Activated CD4-positive, alpha-beta memory T cell treated with anti-CD3 and anti-CD28 coated beads for 36 hours (primary cell): Measurements from ENCODE around the gene SBF1. TPM values are rescaled to one million over a fixed set of nuclear protein-coding genes. Genes with fewer than 3 reads are reported as not detected.

Experiments used
- CTCF ChIA-PET: fragments of 350-600 bp; sonication (Branson Sonifier 250); formaldehyde crosslinking; loops from one replicate; lab custom pipeline; 2021; ENCODE audit warnings: antibody characterized with exemption, inconsistent platforms; lab: Charles Lee
- POLR2A ChIA-PET: fragments of 350-600 bp; sonication (Branson Sonifier 250); formaldehyde crosslinking; loops from one replicate; lab custom pipeline; 2021; ENCODE audit warnings: antibody characterized with exemption; lab: Charles Lee
- DNase-seq: peaks from one replicate; pipeline ENCODE4 v3.0.0-alpha.2; 2020
- H3K27ac Mint-ChIP-seq: one replicate; pipeline ENCODE4 v1.8.0; 2021; ENCODE audit warnings: mixed read lengths
- H3K27me3 Mint-ChIP-seq: one replicate; pipeline ENCODE4 v1.8.0; 2021; ENCODE audit warnings: mixed read lengths
- H3K36me3 Mint-ChIP-seq: one replicate; pipeline ENCODE4 v1.8.0; 2021; ENCODE audit warnings: mixed read lengths
- H3K4me1 Mint-ChIP-seq: one replicate; pipeline ENCODE4 v1.8.0; 2021; ENCODE audit warnings: low read depth, mixed read lengths
- H3K4me3 Mint-ChIP-seq: one replicate; pipeline ENCODE4 v1.8.0; 2021; ENCODE audit warnings: mild to moderate bottlenecking, mixed read lengths
- H3K9me3 Mint-ChIP-seq: one replicate; pipeline ENCODE4 v1.8.0; 2021; ENCODE audit warnings: mixed read lengths
- intact Hi-C: fragments of 100-400 bp; cut with micrococcal nuclease; formaldehyde crosslinking; loops from one replicate; pipeline ENCODE4 v1.15.1; 2023
- total RNA-seq, 2 experiments: library from RNA; stranded (reverse); gene quantifications; one replicate each; pipeline ENCODE4 v1.2.3, GENCODE V29; 2021

Gene SBF1
- total RNA-seq, 2 experiments from 2014 or later, result 110 to 112 TPM

DNA sequence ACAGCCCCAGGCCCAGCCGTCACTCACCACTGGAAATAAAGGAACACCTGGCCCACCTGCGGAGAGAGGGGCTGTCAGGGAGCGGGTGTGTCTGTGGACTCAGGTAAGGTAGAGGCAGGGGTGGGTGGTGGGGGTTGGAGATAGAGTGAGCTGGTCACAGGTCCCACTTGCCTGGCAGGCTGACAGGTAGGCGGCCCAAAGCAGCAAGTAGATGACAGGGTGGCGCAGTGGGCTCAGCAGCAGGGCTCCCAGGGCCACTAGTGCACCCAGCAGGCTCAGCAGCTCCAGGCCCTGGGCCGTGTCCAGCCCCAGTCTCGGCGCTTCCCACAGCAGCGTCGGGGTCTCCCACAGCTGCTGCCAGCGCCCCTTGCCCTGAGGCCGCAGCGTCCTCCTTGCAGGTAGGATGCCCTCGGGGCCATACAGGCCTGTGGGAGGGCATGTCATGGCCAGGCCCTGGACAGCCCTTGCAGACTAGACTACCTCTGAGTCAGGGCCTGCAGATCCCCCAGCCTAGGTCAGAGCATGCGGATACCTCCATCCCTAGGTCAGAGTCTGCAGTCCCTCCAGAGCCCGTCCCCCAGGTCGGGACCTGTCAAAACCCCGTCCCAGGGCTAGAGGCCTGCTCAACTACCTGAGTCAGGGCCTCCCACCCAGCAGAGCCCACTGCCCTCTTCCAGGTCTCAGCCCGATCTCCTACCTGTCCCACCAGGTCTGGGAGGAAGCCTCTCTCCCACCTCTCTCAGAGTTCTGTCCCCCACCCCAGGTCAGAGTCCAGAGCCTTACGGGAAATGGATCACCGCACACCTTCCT, 32.0 kb upstream of the SBF1 start:
- intact Hi-C loops, result loop anchor here (1.0 to 2.0 kb wide), 2 partner anchors 32 to 113 kb away; partner anchors contain the start of gene SBF1
- H3K4me1 Mint-ChIP-seq, result peaks cover 10% of the 10 kb centered on the region
- H3K36me3 Mint-ChIP-seq, result peaks cover 12% of the 10 kb centered on the region
- H3K27me3 Mint-ChIP-seq, result no peaks in the 10 kb centered on the region
- no peak for DNase-seq
- H3K27ac Mint-ChIP-seq, result peak overlapping the region; percentile 87
- no peaks in the 10 kb centered on the region for H3K9me3 Mint-ChIP-seq
- H3K4me3 Mint-ChIP-seq, result peak overlapping the region; percentile 97
- ChIA-PET CTCF (interaction anchor here (3.9 to 4.4 kb wide), 2 partner anchors 8 to 18 kb away, joined by 24 to 94 read pairs; partner anchors contain the start of gene SCO2), POLR2A (interaction anchor here (2.6 to 5.8 kb wide), 2 partner anchors 11 to 19 kb away, joined by 6 to 101 read pairs; partner anchors contain the start of gene SCO2)

DNA sequence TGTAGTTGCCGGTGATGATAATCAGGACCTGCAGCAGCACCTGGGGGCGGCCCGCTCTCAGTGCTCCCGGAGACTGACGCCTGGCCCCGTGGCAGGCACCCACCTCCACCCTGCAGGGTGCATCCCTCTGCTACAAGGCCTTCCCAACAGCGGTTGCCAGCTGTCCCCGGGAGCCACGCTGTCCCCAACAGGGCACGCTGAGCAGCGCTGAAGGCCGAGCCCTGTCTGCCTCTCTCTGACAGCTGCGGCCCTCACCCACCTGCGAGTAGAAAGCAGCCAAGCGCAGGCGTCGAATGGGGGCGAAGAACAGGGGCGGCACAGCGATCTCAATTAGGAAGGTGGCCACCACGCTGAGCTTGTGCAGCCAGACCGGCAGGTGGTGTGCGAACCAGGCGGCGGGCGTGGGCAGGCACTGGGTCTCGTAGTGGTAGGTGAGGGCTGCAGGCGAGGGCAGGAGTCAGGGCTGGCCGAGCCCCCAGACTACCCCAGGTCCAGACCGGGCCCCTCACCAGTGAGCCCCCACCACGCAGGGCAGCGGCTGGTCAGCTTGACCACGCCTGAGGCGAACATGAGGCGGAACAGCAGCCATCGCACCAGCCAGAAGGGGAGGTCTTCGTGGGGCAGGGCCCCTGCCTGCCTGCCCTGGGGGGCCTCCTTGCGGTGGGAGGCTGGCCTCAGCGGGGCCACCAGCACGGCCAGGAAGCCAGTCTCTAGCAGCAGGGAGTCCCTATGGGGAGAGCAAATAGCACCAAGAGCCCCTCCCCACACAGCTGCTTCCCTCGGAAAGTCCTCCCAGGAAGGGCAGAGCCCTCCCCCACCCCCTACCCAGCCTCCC, 31.2 kb upstream of the SBF1 start:
- Mint-ChIP-seq H3K36me3 (peaks cover 12% of the 10 kb centered on the region), H3K27ac (no peak overlapping the region), H3K4me3 (peak overlapping the region; percentile 97), H3K9me3 (no peaks in the 10 kb centered on the region), H3K27me3 (no peaks in the 10 kb centered on the region), H3K4me1 (peaks cover 10% of the 10 kb centered on the region)
- DNase-seq, result no peak
- intact Hi-C loops, result loop anchor here (2.0 kb wide), 1 partner anchor 31 kb away; the partner anchor contains the start of gene SBF1
- CTCF ChIA-PET, result interaction anchor here (1.1 to 3.9 kb wide), 2 partner anchors 7 to 18 kb away, joined by 3 to 24 read pairs; no protein-coding TSS in a partner anchor
- POLR2A ChIA-PET, result no interaction called here

DNA sequence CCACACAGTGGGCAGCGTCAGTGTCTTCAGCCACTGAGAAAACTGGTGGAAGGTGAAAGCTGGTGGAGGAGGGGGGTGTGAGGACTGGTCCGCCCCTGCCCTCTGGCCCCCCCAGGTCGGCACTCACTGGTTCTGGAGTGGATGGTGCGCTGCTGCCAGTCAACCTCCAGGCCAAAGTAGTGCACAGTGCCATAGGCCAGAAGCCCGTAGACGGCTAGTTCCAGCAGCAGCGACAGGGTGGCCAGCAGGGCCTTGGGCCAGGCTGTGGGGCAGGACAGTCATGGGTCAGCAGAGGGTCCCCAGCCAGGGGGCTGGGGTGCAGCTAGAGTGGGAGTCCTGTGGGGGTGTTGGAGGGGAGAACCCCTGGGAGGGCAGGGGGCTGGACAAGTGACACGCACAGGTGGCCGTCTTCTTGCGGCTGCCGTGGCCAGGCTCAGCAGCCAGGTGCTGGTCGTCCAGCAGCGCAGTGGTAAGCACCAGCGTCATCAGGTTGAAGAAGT, 30.5 kb upstream of the SBF1 start:
- intact Hi-C loops, result no loop called here
- Mint-ChIP-seq H3K27me3 (no peaks in the 10 kb centered on the region), H3K36me3 (peaks cover 12% of the 10 kb centered on the region), H3K27ac (no peak overlapping the region), H3K4me1 (peaks cover 10% of the 10 kb centered on the region), H3K9me3 (no peaks in the 10 kb centered on the region), H3K4me3 (no peak overlapping the region)
- POLR2A ChIA-PET, result no interaction called here
- CTCF ChIA-PET, result interaction anchor here (0.6 to 1.1 kb wide), 2 partner anchors 19 to 149 kb away, joined by 3 to 4 read pairs; no protein-coding TSS in a partner anchor
- DNase-seq, result no peak

DNA sequence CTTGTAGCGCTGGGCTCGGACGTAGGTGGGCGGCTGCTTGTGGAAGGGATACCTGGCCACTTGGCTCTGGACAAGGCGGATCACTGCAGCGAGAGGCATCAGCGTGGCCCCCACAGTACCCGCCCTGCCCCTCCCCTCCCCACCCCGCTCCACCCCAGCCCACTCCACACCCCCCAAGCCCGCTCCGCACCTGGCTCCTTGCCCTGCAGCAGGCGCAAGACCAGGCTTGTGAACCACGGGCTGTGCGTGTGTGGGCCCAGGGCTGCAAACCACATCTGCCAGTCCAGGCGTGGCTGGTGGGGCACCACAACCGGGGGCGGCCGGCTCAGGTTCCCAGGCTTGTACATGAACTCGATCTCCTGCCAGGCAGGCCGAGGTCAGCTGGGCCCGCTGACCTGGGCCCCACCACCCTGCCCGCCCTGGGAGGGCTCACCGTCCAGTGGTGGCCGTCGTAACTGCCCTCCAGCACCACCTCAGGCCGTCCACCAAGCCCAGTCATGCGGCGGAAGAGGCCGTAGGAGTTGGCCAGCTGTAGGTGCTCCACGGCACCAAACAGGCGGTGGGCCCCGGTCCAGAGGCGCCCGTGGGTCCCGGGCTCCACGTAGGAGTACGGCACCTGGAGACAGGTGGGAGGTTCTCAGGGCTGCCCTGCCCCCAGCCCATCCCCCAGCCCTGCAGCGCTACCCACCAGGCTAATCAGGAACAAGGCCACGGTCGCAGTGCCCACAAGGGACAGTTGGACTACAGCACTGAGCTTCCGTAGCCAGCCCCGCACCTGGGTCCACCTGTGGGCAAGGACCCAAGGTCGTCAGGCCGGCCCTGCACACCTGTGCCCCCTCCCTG, 29.8 kb upstream of the SBF1 start:
- Mint-ChIP-seq H3K4me3 (no peak overlapping the region), H3K27me3 (no peaks in the 10 kb centered on the region), H3K27ac (no peak overlapping the region), H3K4me1 (peaks cover 9% of the 10 kb centered on the region), H3K9me3 (no peaks in the 10 kb centered on the region), H3K36me3 (peaks cover 11% of the 10 kb centered on the region)
- ChIA-PET CTCF (interaction anchor here (0.6 to 1.1 kb wide), 3 partner anchors 19 to 148 kb away, joined by 3 to 4 read pairs (median 3); no protein-coding TSS in a partner anchor), POLR2A (no interaction called here)
- intact Hi-C loops, result no loop called here
- DNase-seq, result no peak

DNA sequence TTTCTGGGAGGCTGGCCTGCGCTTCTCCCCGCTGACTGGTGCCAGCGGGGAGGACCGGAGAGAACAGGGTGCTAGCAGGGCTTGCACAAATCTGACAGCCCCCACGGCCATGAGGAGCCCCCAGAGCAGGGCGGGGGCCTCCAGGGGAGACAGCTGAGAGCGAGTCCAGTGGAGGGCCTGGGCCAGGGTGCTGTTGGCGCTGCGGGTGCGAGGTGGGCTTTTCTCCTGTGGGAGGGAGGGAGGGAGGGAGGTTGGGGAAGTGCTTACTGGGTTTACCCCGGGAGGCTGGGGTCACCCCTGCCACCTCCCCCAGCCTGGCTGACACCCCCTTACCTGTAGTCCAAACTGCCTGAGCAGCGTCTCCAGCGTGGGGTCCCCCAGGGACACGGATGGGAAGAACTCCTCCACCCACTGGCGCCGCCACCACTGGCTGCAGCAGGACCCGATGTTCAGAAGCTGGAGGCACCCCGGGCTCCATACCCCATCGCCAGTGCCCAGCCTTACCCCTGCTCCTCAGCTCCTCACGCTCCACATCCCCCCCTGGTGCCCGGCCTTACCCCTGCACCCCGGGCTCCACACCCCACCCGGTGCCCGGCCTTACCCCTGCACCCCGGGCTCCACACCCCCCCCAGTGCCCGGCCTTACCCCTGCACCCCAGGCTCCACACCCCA, 28.8 kb upstream of the SBF1 start:
- Mint-ChIP-seq H3K9me3 (no peaks in the 10 kb centered on the region), H3K27ac (no peak overlapping the region), H3K4me3 (no peak overlapping the region), H3K4me1 (peaks cover 2% of the 10 kb centered on the region), H3K27me3 (no peaks in the 10 kb centered on the region), H3K36me3 (peaks cover 7% of the 10 kb centered on the region)
- ChIA-PET POLR2A (interaction anchor here (0.7 kb wide), 1 partner anchor 234 kb away, joined by 3 read pairs; no protein-coding TSS in a partner anchor), CTCF (interaction anchor here (1.0 kb wide), 1 partner anchor 22 kb away, joined by 3 read pairs; no protein-coding TSS in a partner anchor)
- DNase-seq, result no peak
- intact Hi-C loops, result no loop called here

DNA sequence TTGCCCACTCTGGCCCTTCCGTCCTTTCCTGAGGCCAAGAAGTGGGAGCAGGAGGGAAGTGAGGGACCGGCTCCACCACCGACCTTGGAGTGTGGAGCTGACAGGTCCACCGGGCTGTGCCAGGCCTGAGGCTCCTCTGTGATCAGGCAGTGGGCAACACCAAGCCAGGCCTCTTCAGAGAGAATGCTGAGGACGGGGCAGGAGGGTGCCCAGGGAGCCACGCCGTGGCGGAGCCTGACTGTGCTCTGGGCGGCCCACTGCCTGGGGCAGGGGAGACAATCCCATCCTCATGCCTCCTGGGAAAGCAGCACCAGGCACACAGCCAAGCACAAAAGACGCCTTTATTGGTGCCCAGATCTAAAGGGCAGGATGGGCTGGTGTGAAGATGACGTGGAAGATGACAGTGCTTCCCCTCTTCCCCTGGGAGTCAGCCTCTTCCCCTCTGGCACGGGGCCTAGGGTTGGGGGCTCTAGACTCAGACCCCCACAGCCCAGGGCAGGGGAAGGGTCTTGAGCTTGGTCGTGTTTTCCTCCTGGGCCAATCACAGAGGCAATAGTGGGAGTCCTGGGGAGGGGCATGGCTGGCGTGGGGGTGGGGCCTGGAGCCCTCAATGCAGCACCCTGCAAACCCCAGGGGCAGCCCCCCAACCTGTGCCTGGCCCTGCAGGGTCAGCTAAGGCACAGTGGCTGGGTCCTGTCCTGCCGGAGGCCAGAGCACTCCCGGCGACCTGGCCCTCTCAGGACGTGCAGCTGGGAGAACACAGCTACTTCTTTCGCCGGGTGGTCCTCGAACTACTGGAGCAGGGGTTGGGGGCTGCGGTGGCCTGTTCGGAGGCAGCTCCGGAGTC, 28.0 kb upstream of the SBF1 start:
- POLR2A ChIA-PET, result interaction anchor here (0.7 kb wide), 1 partner anchor 233 kb away, joined by 3 read pairs; no protein-coding TSS in a partner anchor
- CTCF ChIA-PET, result interaction anchor here (1.0 kb wide), 1 partner anchor 23 kb away, joined by 3 read pairs; the partner anchor contains the start of gene SCO2
- peaks cover 2% of the 10 kb centered on the region for H3K4me1 Mint-ChIP-seq
- no peak overlapping the region for H3K27ac Mint-ChIP-seq
- H3K27me3 Mint-ChIP-seq, result no peaks in the 10 kb centered on the region
- no peaks in the 10 kb centered on the region for H3K9me3 Mint-ChIP-seq
- intact Hi-C loops, result no loop called here
- H3K36me3 Mint-ChIP-seq, result peaks cover 5% of the 10 kb centered on the region
- DNase-seq, result no peak
- H3K4me3 Mint-ChIP-seq, result no peak overlapping the region

DNA sequence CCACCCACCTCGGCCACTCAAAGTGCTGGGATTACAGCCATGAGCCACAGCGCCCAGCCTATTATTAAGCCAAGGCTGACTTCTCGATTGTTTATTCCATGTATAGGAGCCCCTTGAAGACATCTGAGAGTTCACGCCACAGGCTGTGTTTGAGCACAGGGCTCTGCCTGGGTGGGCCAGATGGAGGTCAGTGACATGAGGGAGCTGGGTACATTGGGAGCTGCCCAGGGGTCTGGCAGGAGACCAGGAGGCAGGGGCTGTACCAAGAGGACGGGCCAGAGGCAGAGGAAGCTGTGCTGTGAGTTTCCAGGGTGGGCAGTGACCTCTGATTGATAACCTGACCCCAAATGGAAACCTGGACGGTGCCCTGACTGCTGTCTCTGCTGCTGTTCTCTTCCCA, 27.3 kb upstream of the SBF1 start:
- H3K9me3 Mint-ChIP-seq, result no peaks in the 10 kb centered on the region
- no peaks in the 10 kb centered on the region for H3K27me3 Mint-ChIP-seq
- H3K4me1 Mint-ChIP-seq, result peaks cover 2% of the 10 kb centered on the region
- H3K4me3 Mint-ChIP-seq, result no peak overlapping the region
- H3K36me3 Mint-ChIP-seq, result peaks cover under 1% of the 10 kb centered on the region
- CTCF ChIA-PET, result interaction anchor here (1.0 kb wide), 1 partner anchor 24 kb away, joined by 3 read pairs; the partner anchor contains the start of gene SCO2
- H3K27ac Mint-ChIP-seq, result no peak overlapping the region
- POLR2A ChIA-PET, result no interaction called here
- no peak for DNase-seq
- intact Hi-C loops, result no loop called here

DNA sequence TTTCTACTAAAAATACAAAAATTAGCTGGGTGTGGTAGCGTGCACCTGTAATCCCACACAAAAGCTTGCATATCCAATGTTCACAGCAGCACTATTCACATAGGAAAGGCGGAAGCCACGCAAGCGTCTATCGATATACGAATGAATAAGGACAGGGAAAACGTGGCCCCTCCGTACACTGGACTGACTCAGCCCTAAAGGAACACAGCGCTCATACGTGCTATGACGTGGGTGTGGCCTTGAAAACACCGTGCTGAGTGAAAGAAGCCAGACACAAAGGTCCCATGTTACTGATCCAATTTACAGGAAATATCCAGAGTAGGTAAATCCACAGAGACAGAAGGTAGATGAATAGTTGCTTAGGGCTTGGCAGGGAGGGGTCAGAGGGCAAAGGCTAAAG, 25.6 kb upstream of the SBF1 start:
- POLR2A ChIA-PET, result no interaction called here
- Mint-ChIP-seq H3K36me3 (no peaks in the 10 kb centered on the region), H3K9me3 (no peaks in the 10 kb centered on the region), H3K4me3 (no peak overlapping the region), H3K27ac (no peak overlapping the region), H3K27me3 (no peaks in the 10 kb centered on the region), H3K4me1 (no peaks in the 10 kb centered on the region)
- DNase-seq, result no peak
- intact Hi-C loops, result no loop called here
- CTCF ChIA-PET, result interaction anchor here (1.8 kb wide), 2 partner anchors 25 to 121 kb away, joined by 5 read pairs; partner anchors contain the start of gene SCO2

DNA sequence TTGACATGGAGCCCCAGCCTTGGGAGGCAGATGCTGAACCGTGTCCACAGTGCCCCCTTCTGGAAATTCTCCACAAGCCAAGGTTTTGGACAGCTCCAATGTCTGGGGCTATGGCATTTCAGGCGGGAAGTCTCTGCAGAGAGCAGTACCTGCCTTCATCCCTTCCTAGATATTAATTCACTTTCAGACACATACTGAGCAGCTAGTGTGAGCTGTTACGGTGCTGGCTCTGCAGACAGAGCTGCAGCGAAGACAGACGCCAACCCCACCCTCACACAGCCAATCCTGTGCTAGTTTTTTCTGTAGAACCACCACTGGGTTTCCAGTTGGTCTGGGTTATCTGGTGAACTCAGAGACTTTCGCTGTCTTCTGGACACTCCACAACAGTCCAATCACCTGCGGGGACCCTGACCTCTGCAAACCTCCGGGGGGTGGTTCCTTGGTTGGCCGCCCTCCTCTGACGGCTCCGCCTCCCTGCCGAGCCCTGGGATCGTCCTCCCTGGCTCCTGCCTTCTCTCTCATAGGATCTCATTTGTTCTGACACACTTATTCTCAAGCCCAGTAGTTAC, 23.6 kb upstream of the SBF1 start:
- peak; percentile 82 for DNase-seq
- intact Hi-C loops, result loop anchor here (1.0 to 5.0 kb wide), 2 partner anchors 41 to 99 kb away; no protein-coding TSS in a partner anchor
- ChIA-PET POLR2A (interaction anchor here (0.6 to 0.8 kb wide), 2 partner anchors 9 to 72 kb away, joined by 3 read pairs; partner anchors contain the start of genes LMF2 and NCAPH2), CTCF (interaction anchor here (0.6 to 3.9 kb wide), 34 partner anchors 10 to 257 kb away, joined by 3 to 24 read pairs (median 4); partner anchors contain the start of genes ADM2, LMF2, MIOX and NCAPH2)
- Mint-ChIP-seq H3K4me3 (no peak overlapping the region), H3K4me1 (no peaks in the 10 kb centered on the region), H3K27ac (no peak overlapping the region), H3K36me3 (no peaks in the 10 kb centered on the region), H3K27me3 (no peaks in the 10 kb centered on the region), H3K9me3 (no peaks in the 10 kb centered on the region)
